NCI-H2081 (cell line): Measurements from ENCODE around the gene WWOX.
A peak's percentile ranks its signal among the peaks of the same experiment; 100 is the strongest.

Experiments
- DNase-seq, 2 experiments: peaks; one replicate each; lab custom pipeline; 2025; lab: John Stamatoyannopoulos, UW

The WWOX gene

DNA sequence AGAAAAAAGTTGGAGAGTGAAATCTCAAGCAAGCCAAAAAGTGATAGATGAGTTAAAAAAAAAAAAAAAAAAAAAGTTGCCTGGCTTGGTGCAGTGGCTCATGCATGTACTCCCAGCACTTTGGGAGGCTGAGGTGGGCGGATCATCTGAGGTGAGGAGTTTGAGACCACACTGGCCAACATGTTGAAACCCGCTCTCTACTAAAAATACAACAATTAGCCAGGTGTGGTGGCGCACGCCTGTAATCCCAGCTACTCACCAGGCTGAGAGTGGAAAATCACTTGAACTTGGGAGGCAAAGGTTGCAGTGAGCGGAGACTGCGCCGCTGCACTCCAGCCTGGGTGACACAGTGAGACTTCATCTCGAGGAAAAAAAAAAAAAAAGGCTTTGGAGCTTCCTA lies 668.8 kb downstream of the WWOX start:
- no peak for DNase-seq

DNA sequence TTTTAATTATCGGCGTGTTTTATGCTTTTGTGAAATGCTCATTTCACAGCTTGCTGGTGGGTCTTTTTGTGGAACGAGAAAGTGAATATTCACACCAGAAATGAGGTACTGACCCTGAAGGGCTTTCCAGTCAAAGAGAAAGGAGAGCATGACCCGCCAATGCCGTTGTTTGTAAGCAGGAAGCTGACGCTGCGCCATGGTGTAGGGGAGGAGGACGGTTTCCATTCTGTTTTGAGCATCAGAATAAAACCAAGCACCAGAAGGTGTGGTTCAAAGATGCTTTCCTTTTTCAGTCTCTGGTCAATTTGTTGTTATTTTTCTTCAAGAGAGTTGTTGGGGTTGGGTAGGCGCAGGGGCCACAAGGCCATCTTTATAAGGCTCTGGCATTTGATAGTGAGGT lies 669.3 kb downstream of the WWOX start:
- no peak for DNase-seq

DNA sequence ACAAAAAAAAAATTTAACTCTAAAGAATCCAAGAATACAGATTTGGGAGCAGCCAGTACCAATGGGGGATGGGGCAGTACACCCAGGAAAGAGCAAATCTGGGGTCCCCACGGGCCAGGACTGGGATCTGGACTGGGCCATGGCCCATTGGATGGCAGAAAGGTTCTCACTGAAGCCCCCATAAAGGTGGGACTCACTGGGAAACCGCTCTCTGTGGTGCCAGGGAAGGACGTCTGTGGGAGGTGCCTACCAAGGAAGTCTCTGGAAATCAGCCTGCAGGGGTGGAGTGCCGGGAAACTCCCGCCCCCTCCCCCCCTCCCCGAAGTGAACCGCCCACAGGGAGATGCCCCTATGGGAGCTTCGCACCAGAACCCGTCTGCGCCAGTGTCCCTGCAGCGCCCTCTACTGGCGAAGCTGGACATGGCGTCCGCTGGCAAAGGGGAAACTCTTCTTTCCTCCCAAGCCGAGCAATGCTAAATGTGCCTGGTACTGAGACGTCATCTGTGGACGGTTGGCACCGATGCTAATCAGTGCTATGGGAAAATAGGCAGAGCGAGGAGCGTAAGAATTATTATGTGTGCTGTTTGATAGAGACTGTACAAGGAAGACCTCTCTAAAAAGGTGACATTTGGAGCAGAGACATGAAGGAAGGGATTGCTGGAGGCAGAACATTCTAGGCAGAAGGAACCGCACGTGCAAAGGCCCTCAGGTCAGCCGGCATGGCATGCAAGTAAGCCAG lies 671.1 kb downstream of the WWOX start:
- peak in 1 of 2 experiments; percentile 17 for DNase-seq

DNA sequence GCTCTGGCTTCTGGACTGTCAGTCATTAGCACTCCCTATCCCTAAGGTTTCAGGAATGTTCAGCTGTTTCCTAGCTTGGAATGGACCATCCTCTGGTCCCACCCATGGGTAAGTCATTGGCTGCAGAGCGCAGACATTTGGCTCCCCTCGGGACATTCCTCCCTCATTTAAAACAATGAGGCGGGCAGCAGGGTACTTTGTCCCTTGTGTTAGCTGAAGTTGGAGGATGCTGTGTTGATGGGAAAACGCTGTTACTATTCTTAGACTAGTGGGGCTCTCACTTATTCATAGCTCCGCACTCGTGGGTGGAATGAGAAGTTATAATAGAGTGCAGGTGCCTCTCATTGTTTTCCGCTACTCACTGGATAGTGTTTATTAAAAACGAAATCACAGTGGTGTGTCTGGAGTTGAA lies 673.8 kb downstream of the WWOX start:
- DNase-seq = no peak

DNA sequence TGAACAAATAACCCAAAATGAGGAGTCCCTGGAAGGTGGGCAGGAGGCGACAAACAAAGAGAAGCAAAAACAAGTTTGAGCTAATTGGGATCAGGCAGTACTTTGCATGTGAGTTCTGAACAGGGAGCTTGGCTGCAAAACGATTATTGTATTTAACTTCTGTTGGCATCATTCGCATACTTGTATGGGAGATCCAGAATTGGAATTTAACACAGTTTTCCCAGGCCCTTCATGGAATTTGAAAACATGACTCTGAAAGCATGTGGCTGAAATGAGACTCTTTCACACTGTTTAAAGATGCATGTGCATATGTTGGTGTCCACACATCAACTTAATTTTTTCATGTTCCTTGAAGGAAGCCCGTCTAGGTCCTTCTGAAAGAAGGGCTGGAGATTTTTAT lies 674.3 kb downstream of the WWOX start:
- no peak for DNase-seq

DNA sequence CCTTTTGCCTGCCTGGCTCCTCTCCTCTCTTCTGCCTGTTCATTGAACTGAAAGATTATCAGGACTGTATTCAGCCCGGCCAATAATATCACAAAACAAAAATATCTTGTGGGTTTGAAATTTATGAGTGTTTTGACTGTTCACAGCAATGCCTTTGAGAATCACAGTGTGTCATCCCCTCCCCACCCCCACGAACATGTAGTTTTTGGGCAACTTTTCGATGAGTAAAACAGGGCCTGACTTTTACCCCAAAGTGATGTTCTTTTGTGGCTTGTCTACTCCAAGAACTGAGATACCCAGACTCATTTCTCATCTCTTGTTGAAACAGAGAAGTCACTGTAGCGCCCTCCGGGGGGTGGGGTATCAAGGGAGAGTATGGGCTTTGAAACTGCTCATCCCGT lies 675.7 kb downstream of the WWOX start:
- no peak for DNase-seq

DNA sequence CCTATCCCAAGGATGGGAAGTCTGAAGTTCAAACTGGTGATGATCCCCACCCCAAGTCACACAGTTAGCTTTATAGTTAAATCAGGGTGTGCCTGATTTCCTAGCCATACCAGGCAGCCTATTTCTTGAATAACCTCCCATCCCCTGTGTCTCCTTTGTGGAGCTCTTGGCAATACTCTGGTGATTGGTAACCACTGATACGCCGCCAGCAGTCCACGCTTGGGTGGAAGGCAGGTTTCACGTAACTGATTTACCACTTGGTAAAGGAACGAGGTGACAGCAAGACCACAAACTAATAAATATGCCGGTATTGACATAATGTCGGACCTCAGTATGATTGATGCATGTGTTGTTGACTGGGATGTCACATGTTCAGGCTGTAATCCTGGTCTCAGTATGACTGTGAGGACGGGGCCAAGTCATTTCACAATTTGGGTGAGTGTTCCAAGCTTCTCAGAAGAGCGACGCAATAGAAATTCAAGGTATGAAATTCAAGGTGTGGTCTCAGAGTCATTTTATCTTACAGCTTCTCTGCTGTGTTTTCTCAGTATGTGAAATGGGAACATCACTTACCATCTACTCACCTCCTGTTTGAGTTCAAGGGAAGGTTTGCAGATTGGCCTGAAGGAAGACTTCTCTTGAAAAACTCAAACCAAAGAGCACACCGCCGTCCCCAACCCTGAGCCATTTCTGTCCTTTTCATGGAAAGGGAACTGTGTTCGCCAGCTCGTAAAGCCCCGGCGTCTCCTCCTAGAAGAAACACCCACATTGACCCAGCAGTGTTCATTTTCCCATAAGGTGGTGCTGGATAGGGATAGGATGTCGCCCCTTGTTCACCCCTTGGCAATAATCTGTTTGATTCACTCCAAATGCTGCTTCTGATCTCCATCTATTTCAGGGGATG lies 678.9 kb downstream of the WWOX start:
- DNase-seq = no peak

DNA sequence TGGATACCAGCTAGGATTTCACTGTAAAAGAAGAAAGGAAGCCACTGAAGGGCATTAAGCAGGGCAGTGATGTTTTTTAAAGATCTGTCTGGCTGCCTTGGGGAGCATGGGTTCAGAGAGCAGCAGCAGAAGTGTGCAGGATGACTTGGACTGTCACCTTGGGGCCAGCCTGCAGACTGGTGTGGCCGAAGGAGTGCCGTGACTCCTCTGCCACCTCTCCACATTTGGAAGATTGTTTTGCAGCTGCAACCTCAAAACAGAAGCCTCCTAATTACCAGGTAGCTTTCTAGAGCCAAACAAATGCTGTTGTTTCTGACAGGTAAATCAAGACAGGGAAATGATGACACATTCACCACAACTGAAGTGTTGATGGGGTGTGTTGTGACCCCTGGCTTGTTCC lies 681.4 kb downstream of the WWOX start:
- DNase-seq = no peak

DNA sequence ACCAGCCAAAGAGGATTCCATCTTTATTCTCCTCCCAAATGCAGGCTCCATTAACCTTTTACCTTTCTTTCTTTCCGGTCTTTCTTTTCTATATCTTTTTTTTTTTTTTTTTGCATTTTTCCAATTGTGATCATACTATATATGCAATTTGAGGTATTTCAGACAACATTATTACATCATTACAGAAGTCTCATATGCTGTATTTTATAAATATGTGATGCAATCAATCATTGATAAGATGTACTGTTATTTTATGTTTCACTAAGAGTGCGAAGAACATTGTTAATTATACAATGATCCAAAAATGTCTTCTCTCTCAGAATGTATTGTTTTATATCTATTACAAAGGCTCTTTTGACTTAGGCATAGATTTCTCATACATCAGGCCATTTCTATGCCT lies 683.1 kb downstream of the WWOX start:
- no peak for DNase-seq

DNA sequence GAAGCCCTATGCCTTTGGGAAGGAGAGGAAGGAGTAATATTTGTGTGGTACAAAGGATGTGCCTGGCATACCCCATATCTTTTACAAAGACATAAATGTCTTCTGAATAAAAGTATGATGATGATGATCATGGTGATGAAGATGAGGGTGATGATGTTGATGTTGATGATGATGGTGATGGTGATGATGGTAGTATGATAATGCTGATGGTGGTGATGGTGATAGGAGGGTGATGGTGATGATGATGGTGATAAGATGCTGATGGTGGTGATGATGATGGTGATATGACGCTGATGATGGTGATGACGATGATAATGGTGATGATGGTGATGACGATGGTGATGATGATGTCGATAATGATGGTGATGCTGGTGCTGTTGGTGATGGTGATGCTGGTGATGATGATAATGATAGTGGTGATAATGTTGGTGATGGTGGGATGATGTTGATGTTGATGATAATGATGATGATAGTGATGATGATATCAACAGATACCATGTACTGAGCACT lies 684.2 kb downstream of the WWOX start:
- DNase-seq = no peak

DNA sequence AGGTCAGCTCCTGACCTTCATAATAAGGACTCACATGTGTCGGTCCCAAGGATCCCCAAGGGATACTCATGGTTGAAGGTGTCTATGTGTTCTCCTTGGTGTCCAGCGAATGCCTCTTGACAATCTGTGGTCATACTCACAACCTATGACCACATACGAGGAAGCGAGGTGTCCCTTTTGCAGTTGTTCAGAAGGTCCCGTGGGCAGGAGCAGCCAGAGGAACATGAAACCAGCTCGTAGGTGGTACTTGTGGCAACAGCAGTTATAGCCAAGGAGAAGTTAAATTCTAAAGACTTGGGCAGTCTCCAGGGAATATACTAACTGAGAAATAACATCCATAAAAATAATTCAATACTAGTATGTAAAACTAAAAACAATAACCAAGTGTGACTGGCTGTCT lies 685.3 kb downstream of the WWOX start:
- no peak for DNase-seq

DNA sequence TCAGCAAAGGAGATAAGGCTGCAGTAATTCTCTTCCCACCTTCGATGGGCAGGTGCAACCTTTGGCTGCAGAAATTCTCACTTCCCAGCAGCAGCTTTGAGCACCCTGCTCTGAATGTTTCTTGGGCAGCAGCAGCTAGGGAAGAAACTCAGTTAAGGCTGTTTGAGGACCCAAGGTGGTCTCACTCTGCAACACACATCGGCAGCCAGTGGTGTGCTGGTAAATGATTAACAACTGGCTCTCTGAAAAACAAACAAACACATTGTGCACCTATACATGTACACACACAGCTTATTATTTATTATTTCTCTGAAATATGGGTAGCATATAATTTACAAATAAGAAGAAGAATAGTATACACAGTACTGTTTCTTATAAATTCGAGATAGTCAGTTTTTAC lies 685.8 kb downstream of the WWOX start:
- no peak for DNase-seq

DNA sequence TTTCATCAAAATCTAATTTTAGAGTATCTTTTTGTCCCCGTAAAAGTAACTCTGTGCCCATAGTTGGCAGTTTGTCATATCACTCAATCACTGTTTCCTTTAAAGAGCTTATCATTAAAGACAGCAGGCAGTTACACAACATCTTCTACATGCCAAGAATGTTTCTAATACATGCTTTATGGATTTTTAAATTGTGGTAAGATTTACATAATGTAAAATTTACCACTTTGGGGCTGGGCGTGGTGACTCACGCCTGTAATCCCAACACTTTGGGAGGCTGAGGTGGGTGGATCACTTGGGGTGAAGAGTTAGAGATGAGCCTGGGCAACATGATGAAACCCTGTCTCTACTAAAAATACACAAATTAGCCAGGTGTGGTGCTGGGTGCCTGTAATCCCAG lies 687.2 kb downstream of the WWOX start:
- no peak for DNase-seq

DNA sequence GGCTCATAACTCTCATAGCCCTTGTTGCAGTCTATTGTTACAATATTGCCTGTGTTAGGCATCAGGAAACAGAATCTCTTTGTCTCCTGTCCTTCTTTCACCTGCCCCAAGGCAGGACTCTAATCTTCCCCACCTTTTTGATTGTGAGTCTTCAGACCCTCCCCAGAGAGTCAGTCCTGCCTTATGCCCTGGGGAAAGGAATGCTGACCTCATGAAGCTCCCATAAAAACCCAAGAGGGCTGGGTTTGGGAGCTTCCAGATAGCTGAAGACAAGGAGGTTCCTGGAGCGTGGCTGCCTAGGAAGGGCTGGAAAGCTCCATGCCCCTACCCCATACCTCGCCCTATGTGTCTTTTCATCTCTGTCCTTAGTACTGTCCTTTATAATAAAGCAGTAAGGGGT lies 688.8 kb downstream of the WWOX start:
- DNase-seq = no peak

DNA sequence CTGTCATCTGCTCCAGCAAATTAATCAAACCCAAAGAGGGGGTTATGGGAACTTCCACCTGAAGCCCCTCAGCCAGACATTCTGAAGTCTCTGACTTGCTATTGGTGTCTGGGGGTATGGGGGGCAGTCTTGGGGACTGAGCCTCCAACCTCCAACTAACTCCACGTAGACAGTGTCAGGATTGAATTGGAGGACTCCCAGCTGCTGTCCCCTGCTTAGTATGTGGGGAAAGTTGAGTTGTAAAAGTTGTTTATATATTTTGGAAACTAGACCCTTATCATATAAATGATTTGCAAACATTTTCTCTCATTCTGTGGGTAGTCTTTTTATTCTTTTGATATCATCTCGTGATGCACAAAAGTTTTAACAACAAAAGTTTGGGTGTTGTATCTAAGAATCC lies 689.2 kb downstream of the WWOX start:
- no peak for DNase-seq

DNA sequence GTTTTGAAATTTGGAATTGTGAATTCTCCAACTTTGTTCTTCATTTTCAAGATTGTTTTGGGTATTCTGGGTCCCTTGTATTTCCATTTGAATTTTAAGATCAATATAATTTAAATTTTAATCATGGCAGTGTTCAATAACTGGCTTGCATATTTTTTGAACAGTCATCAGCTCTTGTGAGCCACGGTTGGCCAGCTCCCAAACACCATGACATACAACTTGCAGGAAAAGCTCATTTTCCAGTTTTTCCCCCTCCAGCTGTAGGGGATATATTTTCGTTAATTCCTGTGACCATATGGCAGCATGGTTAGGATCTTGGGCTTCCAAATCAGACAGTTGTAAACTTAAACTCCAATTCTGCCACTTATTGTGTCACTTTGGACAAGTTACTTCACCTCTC lies 690.1 kb downstream of the WWOX start:
- no peak for DNase-seq

DNA sequence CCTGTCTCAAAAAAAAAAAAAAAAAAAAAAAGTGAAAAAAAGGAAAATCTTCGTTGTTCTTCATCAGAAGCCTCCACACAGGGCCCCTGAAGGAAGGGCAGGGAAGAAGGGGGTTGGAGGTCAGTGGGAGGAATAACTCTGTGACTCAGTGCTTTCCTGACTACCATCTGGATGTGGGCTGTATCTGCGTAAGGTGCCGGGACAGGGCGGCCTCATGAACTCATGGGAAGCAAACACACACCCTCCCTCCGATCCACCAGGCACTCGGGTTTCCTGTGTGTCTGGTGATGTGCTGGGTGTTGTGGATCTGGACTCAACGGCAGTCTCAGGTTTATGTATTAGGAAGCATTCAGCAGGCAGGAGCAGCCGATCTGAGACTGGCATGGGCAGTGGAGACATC lies 691.6 kb downstream of the WWOX start:
- no peak for DNase-seq

DNA sequence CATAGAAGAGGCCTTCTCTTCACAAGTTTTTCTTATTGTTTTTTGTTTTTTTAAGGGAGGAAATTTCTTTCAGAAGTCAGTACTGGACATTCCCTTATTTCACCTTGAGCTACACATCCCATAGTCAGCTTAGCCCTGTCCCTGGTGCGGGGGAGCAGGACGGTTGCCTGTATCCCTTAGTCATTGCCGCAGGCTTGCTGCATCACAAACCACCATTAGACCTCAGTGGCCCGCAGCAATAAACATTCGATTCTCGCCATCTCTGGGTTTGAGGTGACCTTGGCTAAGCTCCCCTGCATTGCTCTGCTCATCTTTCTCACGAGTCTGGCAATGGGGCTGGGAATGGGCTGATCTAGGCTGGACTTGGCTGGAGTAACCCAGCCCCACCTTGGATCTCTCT lies 692.5 kb downstream of the WWOX start:
- no peak for DNase-seq

DNA sequence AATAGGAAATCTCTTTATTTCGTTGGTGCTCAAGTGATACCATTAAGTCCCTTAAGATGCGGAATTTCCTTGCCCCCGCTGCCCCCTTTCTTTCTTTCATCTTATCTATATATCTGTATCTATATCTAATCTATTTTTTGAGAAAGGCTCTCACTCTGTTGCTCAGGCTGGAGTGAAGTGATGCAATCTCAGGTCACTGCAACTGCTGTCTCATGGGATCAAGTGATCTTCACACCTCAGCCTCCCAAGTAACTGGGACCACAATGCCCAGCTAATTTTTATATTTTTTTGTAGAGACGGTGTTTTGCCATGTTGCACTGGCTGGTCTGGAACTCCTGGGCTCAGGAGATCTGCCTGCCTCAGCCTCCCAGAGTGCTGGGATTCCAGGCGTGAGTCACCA lies 693.5 kb downstream of the WWOX start:
- DNase-seq = no peak

DNA sequence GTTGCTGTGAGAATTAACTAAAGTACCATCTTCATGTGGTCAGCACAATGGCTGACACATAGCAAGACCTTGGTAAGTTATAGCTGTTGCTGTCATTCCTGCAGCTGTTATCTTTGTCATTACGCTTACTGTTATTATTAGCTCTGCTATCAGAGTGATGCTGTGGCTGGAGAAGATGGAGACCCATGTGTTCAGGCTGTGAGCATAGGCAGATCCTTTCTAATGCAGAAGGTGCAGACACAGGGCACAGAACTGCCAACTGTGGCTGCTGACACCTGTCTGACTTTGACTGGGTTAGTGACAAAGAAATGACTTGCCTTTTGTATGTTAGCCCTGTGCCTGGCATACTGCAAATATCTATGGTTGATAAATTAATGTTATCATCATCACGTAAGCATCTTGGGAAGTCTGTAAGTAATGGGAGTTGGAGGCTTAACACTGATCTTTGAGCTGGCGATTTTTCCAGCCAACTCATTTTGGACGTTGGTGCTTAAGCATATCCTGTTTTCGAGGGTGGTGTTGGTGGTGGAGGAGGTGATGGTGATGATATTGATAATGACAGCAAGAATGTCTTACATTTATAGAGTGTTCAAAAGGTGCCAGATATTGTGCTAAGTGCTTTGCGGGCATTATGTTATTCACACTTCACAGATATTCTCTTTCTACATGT lies 695.3 kb downstream of the WWOX start:
- DNase-seq = no peak

DNA sequence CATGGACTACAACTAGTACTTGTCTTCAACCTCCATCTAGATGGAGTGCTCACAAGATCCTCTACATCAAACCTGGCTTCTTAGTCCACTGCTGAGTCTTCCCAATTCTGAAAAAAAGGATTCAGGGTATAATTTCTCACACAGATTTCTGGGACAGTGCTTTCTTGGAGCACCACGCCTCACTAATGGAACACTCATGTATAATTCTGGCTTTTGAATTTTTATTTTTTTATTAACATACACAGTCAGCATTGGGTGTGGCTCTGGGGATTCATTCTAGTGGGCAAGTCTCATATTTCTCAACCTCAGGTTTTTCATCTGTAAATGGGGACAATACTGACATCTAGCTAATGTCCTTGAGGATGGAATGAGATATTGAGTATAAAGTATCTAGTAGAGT lies 696.0 kb downstream of the WWOX start:
- no peak for DNase-seq

DNA sequence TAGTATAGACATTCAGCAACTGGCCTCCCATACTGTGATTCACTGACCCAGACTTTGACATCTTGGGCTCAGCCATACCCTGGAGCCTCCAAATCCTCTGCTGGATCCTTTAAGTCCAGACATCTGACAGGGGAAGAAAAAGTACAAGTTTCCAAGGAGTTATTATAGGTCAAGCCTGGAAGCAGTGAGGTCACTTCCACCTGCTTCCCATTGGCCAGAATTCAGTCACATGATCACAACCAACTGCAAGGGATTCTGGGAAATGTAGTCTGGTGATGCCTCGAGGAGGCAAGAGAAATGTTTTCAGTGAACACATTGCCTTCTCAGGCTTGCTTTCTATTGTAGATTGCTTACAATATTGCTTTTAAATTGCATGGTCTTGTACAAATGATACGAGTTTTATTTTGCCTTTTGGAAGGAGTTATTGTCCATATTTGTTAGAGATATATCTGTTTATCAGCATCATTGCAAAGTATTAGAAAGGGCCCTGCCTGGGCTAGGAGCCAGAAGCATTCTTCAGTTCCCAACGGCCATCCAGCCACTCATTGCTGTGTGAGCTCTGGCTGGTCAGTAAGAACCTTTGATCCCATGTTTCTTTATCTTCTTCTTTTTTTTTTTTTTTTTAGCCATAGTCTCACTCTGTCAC lies 696.9 kb downstream of the WWOX start:
- peak in 1 of 2 experiments; percentile 26 for DNase-seq
